ENCODE data around the gene COMMD9.

Gene COMMD9

GRCh38 chr11:36280531-36280930, 8.7 kb downstream of the COMMD9 start:
- no peak overlapping the region for H3K4me3 Mint-ChIP-seq
- peaks cover 43% of the 10 kb centered on the region for H3K4me1 Mint-ChIP-seq (ENCODE audit: low read depth)
- H3K27me3 Mint-ChIP-seq: no peaks in the 10 kb centered on the region
- peaks cover 71% of the 10 kb centered on the region for H3K36me3 Mint-ChIP-seq (ENCODE audit: low read depth)
- H3K9me3 Mint-ChIP-seq: no peaks in the 10 kb centered on the region
- no peak overlapping the region for H3K27ac Mint-ChIP-seq
- intact Hi-C loops (cut with micrococcal nuclease): no loop called here

DNA sequence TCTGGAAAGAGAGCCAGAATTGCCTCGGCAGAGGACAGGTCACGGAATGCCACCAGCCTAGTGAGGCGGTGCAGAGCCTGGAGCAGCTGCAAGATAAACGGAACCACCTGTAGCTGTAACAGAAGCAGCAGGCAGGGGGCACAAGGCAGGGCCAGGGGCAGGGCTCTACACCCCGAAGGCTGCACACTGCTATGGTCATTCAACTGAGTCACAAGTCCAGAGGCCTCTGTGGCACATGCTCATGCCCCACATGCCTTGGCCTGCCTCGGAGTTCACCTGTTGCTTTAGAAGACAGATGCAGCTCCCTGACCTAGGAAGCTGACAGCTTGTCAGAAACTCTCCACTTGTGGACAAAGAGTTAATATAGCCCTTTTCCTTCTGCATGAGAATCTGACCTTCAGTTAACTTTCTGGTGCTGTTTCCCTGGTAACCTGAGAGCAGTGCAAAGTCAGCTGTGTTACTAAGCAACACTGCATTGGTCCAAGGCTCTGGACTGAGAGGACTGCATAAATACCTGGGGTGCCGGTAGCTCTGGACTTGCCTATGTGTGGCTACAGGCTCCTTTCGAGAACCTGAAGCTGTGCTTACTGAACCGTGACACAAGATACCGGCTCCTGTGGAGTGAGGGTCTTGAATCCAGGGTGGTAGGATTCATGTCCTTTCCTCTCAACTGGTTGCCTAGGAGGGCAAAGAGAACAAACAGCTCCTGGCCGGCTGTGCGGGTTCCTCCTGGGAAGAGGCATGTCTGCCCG, 10.5 kb downstream of the COMMD9 start:
- H3K27ac Mint-ChIP-seq: no peak overlapping the region
- intact Hi-C loops (cut with micrococcal nuclease): no loop called here
- H3K27me3 Mint-ChIP-seq: no peaks in the 10 kb centered on the region
- H3K36me3 Mint-ChIP-seq (ENCODE audit: low read depth): peaks cover 90% of the 10 kb centered on the region
- H3K4me3 Mint-ChIP-seq: no peak overlapping the region
- no peaks in the 10 kb centered on the region for H3K9me3 Mint-ChIP-seq
- peaks cover 26% of the 10 kb centered on the region for H3K4me1 Mint-ChIP-seq (ENCODE audit: low read depth)

DNA sequence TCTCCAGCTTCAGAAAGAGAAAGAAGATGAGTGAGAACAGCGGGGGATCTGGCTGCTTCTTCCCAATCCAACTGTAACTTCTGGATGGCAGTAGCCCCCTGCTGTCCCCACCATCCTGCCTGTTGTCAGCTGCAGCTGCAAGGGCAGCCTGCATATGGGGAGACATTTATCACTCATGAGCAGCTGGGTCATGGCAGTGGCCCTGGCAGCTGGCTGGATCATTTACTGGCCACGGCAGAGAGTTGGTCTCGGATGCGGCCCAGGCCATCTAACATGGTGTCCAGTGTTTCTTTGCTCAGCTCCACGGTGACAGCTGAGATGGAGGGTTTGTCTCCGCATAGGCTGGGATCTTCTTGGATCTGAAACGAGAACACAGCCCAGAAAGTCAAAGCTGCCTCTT, 14.8 kb downstream of the COMMD9 start:
- Mint-ChIP-seq H3K27me3 (no peaks in the 10 kb centered on the region), H3K27ac (no peak overlapping the region), H3K4me3 (no peak overlapping the region), H3K9me3 (no peaks in the 10 kb centered on the region), H3K4me1 (ENCODE audit: low read depth) (no peaks in the 10 kb centered on the region), H3K36me3 (ENCODE audit: low read depth) (peaks cover 99% of the 10 kb centered on the region)
- intact Hi-C loops (cut with micrococcal nuclease): no loop called here

- Mint-ChIP-seq H3K4me3 (no peak overlapping the region), H3K36me3 (ENCODE audit: low read depth) (peaks cover 87% of the 10 kb centered on the region), H3K4me1 (ENCODE audit: low read depth) (no peaks in the 10 kb centered on the region), H3K27ac (no peak overlapping the region), H3K27me3 (no peaks in the 10 kb centered on the region), H3K9me3 (no peaks in the 10 kb centered on the region)
- intact Hi-C loops (cut with micrococcal nuclease): no loop called here
Measured at GRCh38 chr11:36273110-36273509, 16.1 kb downstream of the COMMD9 start.

GRCh38 chr11:36271794-36272407, 17.3 kb downstream of the COMMD9 start:
- Mint-ChIP-seq H3K27me3 (no peaks in the 10 kb centered on the region), H3K36me3 (ENCODE audit: low read depth) (peaks cover 75% of the 10 kb centered on the region), H3K9me3 (no peaks in the 10 kb centered on the region), H3K27ac (no peak overlapping the region), H3K4me3 (no peak overlapping the region), H3K4me1 (ENCODE audit: low read depth) (no peaks in the 10 kb centered on the region)
- intact Hi-C loops (cut with micrococcal nuclease): no loop called here

GRCh38 chr11:36270701-36271100, 18.5 kb downstream of the COMMD9 start:
- H3K4me1 Mint-ChIP-seq (ENCODE audit: low read depth): no peaks in the 10 kb centered on the region
- no peaks in the 10 kb centered on the region for H3K9me3 Mint-ChIP-seq
- no peak overlapping the region for H3K27ac Mint-ChIP-seq
- no peak overlapping the region for H3K4me3 Mint-ChIP-seq
- H3K27me3 Mint-ChIP-seq: no peaks in the 10 kb centered on the region
- H3K36me3 Mint-ChIP-seq (ENCODE audit: low read depth): peaks cover 63% of the 10 kb centered on the region
- intact Hi-C loops (cut with micrococcal nuclease): no loop called here

DNA sequence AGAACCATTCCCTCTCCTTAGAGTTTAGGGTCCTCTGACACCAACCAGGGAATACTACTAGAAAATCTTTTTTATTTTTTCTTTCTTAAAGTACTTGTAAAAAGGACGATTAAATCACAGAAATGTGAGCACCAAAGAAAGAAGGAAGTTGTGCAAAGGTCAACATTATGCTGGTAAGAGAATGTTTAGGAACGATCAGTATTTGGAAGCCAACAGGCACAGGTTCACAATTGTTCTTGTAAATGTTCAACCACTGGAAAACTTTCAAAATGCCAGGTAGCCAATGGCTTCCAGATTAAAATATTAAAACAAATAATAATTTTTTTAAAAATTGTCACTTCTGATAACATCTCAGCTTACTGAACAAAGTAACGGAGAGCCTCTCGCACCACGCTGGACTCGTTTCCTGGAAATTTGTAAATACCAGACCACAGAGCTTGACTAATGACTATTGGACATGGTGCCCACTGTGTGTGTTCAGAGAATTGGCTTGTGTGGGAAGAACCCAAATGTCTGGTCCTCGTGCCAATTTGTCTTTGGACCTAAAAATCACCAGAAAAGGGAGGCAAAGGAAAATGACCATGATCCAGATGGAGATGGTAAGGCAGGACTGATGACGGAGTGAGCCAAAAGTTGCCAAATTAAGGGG, 20.8 kb downstream of the COMMD9 start:
- Mint-ChIP-seq H3K27ac (no peak overlapping the region), H3K27me3 (peaks cover 7% of the 10 kb centered on the region), H3K4me1 (ENCODE audit: low read depth) (no peaks in the 10 kb centered on the region)

GRCh38 chr11:36266767-36267166, 22.5 kb downstream of the COMMD9 start:
- H3K4me1 Mint-ChIP-seq (ENCODE audit: low read depth): no peaks in the 10 kb centered on the region
- H3K27ac Mint-ChIP-seq: no peak overlapping the region
- peaks cover 24% of the 10 kb centered on the region for H3K36me3 Mint-ChIP-seq (ENCODE audit: low read depth)
- H3K27me3 Mint-ChIP-seq: peaks cover 14% of the 10 kb centered on the region
- H3K9me3 Mint-ChIP-seq: no peaks in the 10 kb centered on the region
- no peak overlapping the region for H3K4me3 Mint-ChIP-seq
- intact Hi-C loops (cut with micrococcal nuclease): loop anchor here (1.0 to 5.0 kb wide), 3 partner anchors 224 to 779 kb away; no protein-coding TSS in a partner anchor

More for the DNA sequence above, 20.8 kb downstream of the COMMD9 start:
- H3K4me3 Mint-ChIP-seq: no peak overlapping the region
- intact Hi-C loops (cut with micrococcal nuclease): loop anchor here (5.0 kb wide), 1 partner anchor 781 kb away; no protein-coding TSS in a partner anchor
- no peaks in the 10 kb centered on the region for H3K9me3 Mint-ChIP-seq
- H3K36me3 Mint-ChIP-seq (ENCODE audit: low read depth): peaks cover 41% of the 10 kb centered on the region

DNA sequence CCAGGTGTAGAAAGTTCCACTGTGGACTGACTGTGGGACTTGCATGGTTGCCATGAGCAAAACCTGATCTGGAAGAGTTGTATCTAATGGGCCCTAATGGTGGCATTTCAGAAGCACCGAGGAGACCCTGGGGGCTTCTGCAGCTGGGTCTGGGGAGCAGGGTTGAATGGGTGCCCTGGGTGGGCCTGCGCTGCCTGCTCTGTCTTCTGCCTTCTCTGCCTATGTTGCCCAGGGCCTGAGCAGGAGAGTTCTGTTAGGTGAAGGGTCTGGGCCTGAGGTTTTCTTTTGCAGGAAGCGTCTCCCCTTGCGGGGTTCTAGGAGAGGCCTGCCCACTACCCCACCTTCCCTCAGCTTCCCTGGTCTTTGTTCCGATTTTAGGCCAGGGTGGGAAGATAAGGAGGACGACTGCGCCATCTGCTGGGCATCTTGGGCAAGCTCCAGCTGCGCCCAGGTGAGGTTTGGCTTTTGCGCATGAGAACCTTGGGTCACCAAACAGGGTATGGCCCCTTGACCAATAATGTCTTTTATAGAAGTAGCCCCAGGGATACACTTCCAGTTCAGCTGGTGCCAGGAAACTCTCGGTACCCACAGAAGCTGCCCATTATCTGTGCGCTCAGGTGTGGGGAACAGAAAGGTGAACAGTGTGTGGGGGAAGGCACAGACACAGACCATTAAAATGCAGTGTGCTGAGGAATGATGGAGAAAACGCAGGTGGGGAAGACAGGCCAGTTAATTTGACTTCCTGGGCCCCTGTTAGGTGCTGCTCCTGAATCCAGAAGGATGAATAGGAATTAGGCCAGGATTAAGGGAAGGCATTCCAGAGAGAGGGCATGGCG, 23.2 kb downstream of the COMMD9 start:
- Mint-ChIP-seq H3K36me3 (ENCODE audit: low read depth) (peaks cover 17% of the 10 kb centered on the region), H3K4me3 (no peak overlapping the region), H3K4me1 (ENCODE audit: low read depth) (no peaks in the 10 kb centered on the region), H3K27ac (no peak overlapping the region), H3K9me3 (no peaks in the 10 kb centered on the region), H3K27me3 (peaks cover 19% of the 10 kb centered on the region)
- intact Hi-C loops (cut with micrococcal nuclease): loop anchor here (1.0 to 5.0 kb wide), 3 partner anchors 223 to 779 kb away; no protein-coding TSS in a partner anchor

GRCh38 chr11:36264973-36265344, 24.3 kb downstream of the COMMD9 start:
- H3K27ac Mint-ChIP-seq: no peak overlapping the region
- H3K27me3 Mint-ChIP-seq: peaks cover 23% of the 10 kb centered on the region
- intact Hi-C loops (cut with micrococcal nuclease): loop anchor here (5.0 kb wide), 1 partner anchor 778 kb away; no protein-coding TSS in a partner anchor
- H3K36me3 Mint-ChIP-seq (ENCODE audit: low read depth): peaks cover 6% of the 10 kb centered on the region
- no peak overlapping the region for H3K4me3 Mint-ChIP-seq
- H3K9me3 Mint-ChIP-seq: no peaks in the 10 kb centered on the region
- H3K4me1 Mint-ChIP-seq (ENCODE audit: low read depth): no peaks in the 10 kb centered on the region

DNA sequence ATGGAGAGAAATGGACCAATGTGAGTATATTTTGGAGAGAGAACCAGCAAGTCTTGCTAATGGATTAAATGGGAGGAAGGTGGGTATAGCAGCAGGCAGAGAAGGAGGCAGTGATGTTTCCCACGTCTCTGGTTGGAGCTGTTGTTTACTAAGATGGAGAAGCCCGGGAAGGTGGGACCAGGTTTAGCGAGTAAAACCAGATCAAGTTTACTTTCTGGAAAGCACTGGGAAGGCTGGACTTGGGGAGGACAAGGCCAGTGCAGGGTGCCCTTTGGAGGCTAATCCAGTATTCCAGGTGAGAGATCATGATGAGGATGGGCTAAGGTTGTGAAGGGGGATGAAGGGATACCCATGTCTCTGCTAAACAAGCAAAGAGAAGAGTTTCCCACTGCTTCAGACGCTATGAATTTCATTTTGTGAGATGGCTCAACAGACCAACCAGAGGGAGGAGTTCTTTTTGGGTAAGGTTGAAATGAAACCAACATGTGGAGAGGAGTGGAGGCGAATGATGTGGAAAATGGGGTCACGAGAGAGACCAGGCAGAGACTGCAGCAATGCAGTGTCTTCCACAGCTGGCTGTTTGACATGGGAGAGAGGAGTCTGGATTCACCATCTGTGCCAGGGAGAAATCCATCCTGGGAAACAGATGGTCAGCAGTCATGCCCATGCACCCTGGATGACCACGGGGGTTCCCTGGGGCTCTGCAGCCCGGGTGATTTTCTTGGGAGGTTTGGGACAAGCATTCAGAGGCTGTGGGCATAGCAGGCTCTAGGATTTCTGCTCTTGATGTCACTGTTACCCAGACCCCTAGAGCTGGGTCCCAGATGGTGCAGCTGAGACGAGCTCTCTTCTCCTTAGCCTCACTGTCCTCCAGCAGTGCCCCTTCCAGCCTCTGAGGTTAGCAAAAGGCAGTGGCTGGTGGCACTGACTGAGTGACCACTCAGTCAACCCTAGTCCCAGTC, 24.9 kb downstream of the COMMD9 start:
- no peaks in the 10 kb centered on the region for H3K36me3 Mint-ChIP-seq (ENCODE audit: low read depth)
- peaks cover 24% of the 10 kb centered on the region for H3K27me3 Mint-ChIP-seq
- H3K9me3 Mint-ChIP-seq: no peaks in the 10 kb centered on the region
- H3K4me3 Mint-ChIP-seq: no peak overlapping the region
- intact Hi-C loops (cut with micrococcal nuclease): no loop called here
- no peak overlapping the region for H3K27ac Mint-ChIP-seq
- no peaks in the 10 kb centered on the region for H3K4me1 Mint-ChIP-seq (ENCODE audit: low read depth)

DNA sequence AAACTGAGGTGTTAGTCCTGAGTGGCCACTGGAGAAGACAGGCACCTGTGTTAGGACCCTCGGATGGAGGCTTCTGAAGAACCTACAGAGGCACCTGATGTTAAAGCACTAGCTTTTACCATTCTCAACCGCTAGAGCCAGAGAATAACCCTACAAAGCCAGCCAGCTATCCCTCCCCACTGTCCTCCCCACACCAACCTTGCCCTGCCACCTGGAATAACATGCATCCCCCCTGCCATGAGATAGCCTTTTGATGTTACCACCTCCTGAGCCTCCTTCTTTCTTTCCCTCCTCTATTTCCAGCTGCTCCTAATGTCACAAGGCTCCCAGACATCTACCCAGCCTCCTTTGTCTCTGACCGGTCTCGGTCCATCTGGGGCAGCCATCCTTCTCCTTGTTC, 28.1 kb downstream of the COMMD9 start:
- intact Hi-C loops (cut with micrococcal nuclease): no loop called here
- H3K27me3 Mint-ChIP-seq: peaks cover 46% of the 10 kb centered on the region
- H3K4me1 Mint-ChIP-seq (ENCODE audit: low read depth): no peaks in the 10 kb centered on the region
- H3K4me3 Mint-ChIP-seq: no peak overlapping the region
- H3K36me3 Mint-ChIP-seq (ENCODE audit: low read depth): no peaks in the 10 kb centered on the region
- H3K9me3 Mint-ChIP-seq: no peaks in the 10 kb centered on the region
- H3K27ac Mint-ChIP-seq: no peak overlapping the region
